Activated naive CD4-positive, alpha-beta T cell (primary cell): Measurements from ENCODE around the gene LENG8.

Experiments used
- DNase-seq, 4 experiments: peaks; one replicate each; lab custom pipeline; 2025; lab: John Stamatoyannopoulos, UW

Gene LENG8

DNA sequence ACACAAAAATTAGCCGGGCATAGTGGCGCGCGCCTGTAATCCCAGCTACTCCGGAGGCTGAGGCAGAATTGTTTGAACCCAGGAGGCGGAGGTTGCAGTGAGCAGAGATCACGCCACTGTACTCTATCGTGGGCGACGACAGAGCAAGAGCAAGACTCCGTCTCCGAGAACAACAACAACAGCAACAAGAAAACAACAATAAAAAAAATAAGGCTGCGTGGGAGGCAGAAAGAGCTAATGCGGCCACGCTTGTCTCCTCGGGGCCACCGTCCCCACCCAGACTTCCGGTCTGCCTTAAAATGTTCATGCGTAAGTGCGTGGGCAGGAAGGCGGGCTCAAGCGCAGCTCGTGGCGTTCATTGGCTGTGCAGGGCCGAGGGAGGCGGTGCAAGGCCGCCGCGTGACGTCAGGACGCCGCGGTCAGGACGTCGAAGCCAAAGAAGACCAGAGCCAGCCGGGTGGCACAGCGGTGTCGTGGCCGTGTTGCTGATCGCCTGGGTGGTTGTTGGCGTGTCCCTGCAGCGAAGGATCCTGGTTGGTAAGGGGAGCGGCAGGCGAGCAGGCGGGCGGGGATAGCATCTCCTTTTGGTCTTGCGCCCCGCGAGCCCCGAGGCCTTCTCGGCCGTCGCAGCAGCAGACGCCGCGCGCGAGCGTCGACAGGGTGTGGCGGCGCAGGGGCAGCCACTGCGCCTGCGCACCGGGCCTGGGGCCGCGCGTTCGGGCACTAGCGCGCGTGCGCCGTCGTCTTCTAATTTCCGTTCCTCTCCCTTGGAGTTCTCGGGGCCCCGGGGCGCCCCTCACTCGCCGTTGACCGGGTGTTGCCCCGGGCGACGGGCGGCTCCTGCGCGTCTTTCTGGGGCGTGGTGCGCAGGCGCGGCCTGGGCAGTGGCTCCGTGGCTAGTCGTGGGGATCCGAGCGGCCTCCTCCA is at the start of gene LENG8:
LENG8 (plus strand) TSS at position 426 of the 927 bp plus-strand sequence. CDS start 2,146 bp downstream, outside the sequence.
- DNase-seq = peak; percentile 87 to 96 (median 95)

- no peak for DNase-seq
These were observed 48.1 kb upstream of the LENG8 start for GRCh38 chr19:54400913-54401312.

DNA sequence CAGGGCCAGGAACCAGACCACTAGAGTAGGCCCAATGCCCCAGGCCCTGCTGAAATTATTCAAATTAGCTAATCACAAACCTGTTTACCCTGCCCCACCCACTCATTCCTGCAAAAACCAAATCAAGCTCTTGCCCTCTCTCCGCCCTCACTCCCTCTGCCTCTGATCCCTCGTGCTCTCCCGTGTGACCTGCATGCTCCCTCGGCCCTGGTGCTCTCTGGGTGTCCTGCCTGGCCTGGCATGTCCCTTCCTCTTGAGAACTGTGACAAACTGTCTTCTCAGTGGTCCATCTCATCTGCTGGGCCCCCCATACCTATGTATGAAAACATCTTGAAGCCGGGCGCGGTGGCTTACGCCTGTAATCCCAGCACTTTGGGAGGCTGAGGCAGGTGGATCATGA is 45.9 kb upstream of the LENG8 start:
- no peak for DNase-seq

- no peak for DNase-seq
These were observed 43.4 kb upstream of the LENG8 start for GRCh38 chr19:54405628-54406027.

DNA sequence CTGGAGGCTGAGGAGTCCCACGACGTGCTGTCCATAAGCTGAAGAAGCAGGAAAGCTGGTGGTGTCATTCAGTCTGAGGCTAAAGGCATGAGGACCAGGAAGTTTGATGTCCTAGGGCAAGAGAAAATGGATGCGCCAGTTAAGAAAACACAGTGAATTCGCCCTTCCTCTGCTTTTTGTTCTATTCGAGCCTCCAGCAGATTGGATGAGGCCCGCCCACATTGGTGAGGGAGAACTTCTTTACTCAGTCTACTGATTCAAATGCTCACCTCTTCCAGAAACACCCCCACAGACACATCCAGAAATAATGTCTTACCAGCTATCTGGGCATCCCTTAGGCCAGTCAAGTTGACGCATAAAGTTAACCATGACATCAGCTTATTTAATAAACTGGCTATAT is 41.2 kb upstream of the LENG8 start:
- no peak for DNase-seq

DNA sequence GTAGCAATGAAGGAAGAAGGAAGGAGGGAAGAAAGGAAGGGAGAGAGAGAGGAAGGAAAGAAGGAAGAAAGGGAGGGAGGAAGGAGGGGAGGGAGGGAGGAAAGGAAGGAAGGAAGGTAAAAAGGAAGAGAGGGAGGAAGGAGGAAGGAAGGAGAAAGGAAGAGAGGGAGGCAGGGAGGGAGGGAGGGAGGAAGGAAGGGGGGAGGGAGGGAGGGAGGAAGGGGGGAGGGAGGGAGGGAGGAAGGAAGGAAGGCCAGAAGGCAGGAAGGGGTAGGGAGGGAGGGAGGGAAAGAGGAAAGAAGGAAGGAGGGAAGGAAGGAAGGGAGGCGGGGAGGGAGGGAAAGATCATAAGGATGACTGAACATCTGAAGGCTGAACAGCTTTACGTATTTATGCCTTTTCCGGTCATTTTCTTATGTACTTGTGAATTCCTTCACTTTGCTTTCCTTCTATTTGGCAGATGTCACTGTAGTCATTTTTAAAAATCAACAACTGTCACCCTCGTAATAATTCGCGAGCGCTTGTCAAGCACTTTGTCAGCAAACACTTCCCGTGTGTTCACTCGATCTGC is 40.5 kb upstream of the LENG8 start:
- no peak for DNase-seq

GRCh38 chr19:54411033-54411432 is 38.0 kb upstream of the LENG8 start:
- DNase-seq = no peak

- DNase-seq = no peak
These were observed 36.1 kb upstream of the LENG8 start for GRCh38 chr19:54412877-54413276.

DNA sequence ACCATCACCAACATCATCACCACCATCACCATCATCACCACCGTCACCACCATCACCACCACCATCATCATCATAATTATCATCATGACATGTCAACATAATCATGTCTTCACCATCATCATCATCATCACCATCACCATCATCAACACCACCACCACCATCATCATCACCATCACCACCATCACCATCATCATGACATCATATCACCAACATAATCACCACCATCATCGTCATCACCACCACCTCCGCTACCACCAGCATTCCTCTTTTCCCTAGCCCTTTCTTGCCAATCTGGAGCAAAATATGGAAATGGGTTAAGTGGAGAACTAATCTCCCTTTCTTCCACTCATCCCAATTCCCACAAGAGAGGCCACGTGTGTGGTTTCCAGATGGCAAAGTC is 34.8 kb upstream of the LENG8 start:
- no peak for DNase-seq

- peak in 2 of 4 experiments; percentile 15 to 18 for DNase-seq
These were observed 33.6 kb upstream of the LENG8 start, which contains the start of gene TTYH1 for GRCh38 chr19:54415208-54415900. Gene TTYH1, plus strand, starts transcription at chr19:54415464. Its CDS starts 89 bp downstream, at chr19:54415553.

GRCh38 chr19:54415901-54416673 is 32.9 kb upstream of the LENG8 start:
- DNase-seq = no peak

DNA sequence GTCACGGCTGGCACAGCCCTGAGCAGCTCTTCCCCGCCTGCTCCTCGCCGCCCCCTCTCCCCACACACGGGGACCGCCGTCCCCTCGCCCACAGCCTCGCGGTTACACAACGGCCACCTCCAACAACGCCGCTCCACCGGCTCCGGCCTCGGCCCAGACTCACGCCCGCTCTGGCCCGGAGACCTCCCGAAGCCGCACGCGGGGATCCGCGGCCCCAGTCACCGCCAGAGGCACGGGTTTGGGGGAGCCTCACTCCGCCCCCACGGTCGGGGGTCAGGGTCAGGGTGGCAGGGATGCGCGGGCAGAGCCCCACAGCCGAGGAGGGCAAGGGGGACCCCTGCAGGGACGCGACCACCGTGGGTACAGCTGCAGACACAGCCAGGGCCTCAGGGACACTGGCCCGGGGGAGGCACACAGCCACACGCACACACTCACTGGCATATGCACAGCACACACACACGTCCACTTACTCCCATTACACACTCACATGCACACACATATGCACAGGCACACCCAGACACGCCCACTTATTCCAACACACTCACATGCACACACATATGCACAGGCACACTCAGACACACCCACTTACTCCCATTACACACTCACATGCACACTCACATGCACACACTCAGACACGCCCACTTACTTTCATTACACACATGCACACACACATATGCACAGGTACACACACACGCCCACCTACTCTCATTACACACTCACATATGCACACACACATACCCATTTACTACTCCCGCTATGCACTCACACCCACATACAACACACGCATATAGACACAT is 32.1 kb upstream of the LENG8 start:
- DNase-seq = no peak

GRCh38 chr19:54418030-54418929 is 30.7 kb upstream of the LENG8 start:
- no peak for DNase-seq

DNA sequence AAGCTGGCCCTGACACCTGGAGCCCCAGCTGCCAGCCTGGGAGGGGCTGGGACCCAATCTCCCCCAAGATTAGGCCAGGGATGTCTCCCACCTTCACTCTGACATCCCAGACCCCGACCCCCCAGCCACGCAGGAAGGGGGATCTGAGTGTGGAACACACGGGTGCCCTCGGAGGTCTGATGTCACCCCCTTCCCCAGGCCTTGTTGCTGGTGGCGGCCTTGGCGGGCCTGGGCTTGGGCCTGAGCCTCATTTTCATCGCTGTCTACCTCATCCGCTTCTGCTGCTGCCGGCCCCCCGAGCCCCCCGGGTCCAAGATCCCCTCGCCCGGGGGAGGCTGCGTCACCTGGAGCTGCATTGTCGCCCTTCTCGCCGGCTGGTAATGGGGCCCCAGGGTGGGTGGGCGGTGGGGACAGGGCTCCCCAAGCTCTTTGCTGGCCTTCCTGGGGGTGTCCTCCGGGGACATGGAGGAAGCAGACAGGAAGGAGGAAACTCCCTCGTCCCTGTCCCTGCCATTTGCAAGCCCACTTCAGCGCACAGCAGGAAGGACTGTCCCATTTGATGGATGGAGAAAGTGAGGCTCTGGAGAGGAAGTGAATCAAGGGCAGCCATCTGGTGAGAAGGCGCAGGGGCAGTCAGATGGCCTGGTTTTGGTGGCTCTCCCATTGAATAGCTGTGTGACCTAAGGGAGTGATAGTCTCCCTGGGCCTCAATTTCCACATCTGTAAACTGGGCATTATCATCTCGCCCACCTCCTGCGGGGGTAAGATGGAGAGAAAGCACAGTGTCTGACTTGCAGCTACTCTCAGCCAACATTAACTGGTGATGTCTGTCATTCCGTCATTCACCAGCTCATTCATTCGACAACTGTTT is 29.8 kb upstream of the LENG8 start:
- DNase-seq = no peak

GRCh38 chr19:54420068-54420382 is 29.0 kb upstream of the LENG8 start:
- no peak for DNase-seq

DNA sequence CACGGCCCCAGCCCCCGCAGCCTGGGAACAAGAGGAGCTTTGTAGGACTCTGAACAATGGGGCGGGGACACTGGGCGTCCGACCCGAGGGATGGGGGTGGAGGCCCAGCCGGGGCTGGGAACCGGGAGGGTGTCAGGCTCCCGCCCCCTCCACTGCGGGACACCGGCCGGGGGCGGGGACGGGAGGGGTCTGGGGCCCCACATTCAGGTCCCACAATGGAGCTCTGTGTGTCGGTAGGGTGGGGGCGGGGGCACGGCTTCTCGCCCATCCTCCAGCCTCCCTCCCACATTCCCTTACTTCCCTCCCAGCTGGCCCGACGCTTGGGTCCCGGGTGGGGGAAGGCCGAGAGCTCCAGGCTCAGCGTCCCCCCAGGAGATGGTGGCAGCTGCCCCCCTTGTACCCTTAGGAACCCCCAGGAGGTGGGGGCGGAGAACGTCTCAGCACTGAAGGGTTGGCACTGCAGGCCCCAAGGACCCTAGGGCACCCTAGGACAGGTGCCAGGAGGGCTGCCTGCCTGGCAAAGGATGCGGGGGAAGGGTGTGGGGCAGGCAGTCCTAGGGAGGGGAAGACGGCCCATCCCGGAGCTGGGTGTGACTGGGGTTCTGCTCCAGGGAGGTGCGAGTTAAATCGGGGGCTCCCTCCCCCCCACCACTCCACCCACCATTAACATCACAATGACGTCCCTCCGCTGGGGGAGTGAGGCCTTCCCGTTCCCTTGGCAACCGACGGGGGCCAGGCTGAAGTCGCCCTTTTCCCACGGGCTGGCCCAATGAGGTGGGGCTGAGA is 28.4 kb upstream of the LENG8 start:
- no peak for DNase-seq

DNA sequence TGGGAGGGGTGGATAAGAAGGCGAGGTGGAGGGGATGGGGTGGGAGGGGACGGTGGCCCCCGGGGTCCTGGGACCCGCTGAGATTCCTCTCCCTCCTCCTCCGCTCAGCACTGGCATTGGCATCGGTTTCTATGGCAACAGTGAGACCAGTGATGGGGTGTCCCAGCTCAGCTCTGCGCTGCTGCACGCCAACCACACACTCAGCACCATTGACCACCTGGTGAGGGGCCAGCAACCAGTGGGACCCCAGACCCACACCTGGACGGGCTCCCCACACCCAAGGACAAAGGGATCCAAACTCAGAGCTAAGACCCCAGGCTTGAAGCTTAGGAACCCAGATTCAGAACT is 27.9 kb upstream of the LENG8 start:
- no peak for DNase-seq

DNA sequence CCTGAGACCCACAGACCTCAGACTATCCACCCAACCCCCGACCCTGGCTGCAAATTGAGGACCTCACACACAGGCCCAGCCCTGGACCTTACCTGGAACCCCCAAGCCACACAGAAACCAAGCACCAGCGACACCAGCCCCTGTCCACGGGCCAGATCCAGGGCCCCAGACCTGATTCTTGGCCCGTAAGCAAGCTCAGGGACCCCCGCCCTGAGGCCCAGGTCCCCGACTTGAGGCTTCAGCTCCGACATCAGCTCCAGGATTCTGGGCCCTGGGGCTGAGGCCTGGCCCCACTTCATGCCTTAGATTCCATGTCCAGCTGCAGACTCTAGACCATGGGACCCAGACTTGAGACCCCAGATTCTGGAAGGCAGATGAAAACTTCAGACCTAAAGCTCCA is 27.5 kb upstream of the LENG8 start:
- DNase-seq = no peak

DNA sequence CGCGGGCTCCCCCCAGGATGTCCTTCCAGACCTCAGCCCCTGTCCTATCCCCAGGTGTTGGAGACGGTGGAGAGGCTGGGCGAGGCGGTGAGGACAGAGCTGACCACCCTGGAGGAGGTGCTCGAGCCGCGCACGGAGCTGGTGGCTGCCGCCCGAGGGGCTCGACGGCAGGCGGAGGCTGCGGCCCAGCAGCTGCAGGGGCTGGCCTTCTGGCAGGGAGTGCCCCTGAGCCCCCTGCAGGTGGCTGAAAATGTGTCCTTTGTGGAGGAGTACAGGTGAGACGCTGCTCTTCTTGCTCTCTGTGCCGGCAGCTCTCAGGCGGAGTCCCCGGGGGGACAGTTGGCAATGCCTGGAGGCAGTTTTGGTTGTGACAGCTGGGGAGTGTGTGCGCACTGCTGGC is 26.9 kb upstream of the LENG8 start:
- no peak for DNase-seq
